Measurements from ENCODE around the gene CD99.
"Not testable (repeated sequence)": the region's sequence is repeated elsewhere in the genome, so short reads cannot be mapped to it uniquely, and the experiment has no call there.

CD99 gene

DNA sequence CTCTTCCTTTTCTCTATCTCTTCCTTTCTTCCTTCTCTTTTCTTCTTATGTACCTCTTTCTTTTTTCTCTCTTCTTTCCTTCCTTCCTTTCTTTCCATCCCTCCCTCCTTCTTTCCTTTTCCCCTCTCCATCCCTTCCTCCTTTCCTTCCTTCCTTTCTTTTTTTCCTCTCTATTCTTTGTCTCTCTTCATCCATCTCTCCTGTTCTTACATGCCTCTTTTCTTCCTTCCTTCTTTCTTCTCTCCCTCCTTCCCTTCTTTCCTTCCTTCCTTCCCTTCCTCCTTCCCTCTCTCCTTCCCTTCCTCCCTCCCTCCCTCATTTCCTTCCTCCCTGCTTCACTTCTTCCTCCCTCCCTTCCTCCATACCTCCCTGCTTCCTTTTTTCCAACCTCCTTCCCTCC is 41.6 kb downstream of the CD99 start:
- DNase-seq, result no peak

DNA sequence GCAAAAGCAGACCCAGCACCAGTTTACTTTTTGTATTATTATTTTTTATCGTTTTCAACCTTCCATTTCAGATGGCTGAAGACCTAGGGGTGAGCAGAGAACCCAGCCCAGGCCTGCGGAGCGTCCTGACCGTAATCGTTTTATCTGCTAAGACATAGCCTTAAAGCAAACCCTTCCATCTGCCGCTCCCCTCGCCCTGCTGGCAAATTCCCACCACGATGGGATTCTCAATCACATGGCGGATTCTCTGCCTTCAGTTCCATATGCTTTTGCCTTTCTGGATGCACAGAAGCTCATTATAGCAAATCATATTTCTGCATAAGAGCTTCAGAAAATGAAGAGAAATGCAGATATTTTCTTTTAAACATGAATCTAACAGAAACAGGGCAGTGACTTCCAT is 42.2 kb downstream of the CD99 start:
- no peak for DNase-seq

DNA sequence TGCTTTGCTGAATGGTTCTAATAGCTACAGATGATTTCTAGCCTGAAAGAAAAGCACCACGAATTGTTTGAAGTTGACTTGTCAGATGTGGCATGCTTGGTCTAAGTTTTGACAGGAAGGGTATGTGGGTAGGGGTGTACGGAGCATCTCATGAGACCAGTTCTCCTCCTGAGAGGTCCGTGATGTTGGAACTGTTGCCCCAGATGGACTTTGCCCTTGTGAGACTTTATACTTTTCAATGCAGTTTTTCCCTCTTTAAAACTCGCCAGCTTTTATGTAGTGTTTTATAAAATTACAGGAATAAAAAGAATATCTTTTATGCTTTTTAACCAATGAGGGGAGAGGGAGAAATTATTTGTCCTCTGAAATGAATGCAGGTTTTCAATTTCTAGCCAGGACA is 44.2 kb downstream of the CD99 start:
- DNase-seq, result no peak

DNA sequence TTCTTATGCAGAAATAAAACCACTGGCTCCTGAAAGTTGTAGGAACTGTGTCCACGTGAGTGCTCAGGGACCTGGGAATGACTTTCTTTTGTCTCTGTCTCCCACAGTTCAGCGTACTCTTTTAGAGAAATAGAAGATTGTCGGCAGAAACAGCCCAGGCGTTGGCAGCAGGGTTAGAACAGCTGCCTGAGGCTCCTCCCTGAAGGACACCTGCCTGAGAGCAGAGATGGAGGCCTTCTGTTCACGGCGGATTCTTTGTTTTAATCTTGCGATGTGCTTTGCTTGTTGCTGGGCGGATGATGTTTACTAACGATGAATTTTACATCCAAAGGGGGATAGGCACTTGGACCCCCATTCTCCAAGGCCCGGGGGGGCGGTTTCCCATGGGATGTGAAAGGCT is 49.6 kb downstream of the CD99 start:
- no peak for DNase-seq

DNA sequence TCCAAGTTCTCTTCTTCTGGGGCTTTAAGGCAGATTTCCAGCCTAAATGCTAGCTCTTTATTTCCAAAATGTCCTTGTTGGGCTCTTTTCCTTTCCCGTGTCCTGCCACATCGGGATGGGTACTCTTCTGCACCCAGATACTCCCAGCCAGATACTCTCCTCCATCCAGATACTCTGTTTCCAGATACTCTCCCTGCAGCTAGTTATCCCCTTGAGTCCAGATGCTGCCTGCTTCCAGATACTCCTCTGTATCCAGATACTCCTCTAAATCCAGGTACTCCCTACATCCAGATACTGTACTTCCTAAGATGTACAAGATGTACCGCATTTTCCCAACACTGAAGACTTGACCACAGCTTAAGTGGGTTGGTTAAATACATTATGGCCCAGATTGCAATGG is 50.3 kb downstream of the CD99 start:
- no peak for DNase-seq

DNA sequence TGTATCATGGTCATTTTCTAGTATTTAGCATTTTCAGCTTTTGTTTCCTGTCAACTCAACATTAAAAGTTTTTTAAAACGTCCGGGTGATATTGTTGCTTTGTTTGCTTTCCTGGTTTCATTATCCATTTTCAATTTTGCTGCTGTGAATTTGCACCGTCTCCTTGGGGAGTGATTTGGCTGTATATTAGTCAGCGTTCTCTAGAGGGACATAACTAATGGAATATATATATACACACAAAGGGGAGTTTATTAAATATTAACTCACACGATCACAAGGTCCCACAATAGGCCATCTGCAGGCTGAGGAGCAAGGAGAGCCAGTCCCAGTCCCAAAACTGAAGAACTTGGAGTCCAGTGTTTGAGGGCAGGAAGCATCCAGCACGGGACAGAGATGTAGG is 55.2 kb downstream of the CD99 start:
- DNase-seq, result not testable (repeated sequence)

DNA sequence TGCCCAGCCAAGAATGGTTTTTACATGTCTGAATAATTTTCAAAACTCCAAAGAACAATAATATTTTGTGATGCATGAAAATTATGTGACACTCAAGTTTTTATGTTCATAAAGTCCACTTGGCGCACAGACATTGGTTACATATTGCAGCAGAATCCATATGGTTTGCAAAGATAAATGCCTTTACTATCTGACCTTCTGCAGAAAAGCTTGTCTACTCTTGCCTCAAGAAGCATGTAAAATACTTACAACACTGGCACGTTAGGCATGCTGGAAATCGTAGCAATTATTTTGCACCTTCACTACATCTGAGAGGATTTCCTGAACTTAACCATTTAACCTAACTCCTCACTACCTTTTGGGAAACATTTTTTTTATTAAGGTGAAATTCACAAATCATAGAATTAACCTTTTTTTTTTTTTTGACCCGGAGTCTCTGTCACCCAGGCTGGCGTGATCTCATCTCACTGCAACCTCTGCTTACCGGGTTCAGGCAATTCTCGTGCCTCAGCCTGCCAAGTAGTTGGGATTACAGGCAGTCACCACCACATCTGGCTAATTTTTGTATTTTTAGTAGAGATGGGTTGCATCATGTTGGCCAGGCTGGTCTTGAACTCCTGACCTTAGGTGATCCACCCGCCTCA is 57.2 kb downstream of the CD99 start:
- DNase-seq, result no peak

DNA sequence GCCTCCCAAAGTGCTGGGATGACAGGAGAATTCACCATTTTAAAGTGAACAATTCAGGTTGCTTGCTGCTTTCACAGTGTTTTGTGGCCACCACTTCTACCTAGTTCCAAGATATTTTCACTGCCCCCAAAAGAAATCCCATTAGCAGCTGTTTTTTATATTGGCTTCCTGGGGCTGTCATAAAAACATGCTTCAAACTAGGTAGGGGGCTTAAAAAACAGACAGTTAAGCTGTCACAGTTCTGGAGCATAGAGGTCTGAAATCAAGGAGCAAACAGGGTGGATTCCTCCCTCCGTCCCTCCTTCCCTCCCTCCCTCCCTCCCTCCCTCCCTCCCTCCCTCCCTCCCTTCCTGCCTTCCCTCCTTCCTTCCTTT is 57.7 kb downstream of the CD99 start:
- no peak for DNase-seq

DNA sequence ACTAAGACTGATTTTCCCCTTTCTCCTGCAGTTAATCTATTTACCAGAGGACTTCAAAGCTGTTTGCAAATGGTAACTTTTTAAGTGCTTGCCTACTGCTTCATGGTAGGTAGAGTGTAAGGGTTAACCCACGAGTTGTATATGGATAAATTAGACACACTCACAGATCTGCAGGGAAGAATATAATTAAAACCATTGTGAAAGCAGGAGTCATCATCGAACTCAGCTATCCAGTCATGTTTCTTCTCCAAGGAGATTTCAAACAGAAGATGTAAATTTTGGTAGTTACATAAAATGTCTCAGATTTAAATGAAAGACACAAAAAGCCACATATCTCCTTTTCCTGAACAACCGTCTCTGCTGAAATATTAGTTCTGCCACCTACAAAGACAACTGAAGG is 60.2 kb downstream of the CD99 start:
- DNase-seq, result no peak

DNA sequence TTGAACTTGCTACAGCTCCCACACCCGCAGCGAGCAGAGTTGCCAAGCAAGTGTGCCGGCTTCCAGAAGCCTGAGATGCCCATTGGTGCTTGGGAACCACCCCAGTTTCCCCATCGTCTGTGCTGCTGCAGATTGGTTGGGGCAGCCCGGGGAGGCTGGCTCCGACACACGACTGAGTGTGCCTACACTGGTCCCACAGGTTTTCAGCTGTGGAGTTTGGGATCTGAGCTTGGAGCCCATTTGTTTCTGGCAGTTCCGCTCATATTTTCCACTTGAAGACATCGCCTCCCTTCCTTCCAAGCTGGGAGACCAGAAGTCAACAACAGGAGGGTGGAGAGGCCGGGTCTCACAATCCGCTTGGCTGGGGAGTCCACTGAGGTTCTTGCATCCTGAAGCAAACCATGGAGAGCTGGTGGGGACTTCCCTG is 60.8 kb downstream of the CD99 start, which contains the start of gene XG:
Gene XG (plus strand): TSS at position 167 of the 427 bp plus-strand sequence. CDS start 235 bp downstream, at position 402.
- DNase-seq, result not testable (repeated sequence)

DNA sequence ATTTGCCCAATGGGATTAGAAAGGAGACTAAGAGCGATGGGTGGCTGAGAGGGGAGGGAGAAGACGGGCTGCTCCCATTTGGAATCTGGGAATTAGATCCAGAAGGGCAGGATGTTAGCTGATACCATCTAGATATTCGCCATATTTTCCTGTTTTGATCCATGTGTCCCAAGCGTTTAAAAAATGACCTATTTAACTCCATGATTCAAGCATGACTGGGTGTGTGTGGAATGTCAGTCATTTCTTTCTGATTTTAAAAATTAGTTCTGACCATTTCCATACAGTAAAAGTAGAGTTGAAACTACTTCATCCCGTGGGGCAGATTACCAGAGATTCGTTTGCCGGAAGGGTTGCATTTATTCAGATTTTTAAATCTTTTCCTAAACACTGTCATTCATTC is 61.3 kb downstream of the CD99 start:
- DNase-seq, result not testable (repeated sequence)

DNA sequence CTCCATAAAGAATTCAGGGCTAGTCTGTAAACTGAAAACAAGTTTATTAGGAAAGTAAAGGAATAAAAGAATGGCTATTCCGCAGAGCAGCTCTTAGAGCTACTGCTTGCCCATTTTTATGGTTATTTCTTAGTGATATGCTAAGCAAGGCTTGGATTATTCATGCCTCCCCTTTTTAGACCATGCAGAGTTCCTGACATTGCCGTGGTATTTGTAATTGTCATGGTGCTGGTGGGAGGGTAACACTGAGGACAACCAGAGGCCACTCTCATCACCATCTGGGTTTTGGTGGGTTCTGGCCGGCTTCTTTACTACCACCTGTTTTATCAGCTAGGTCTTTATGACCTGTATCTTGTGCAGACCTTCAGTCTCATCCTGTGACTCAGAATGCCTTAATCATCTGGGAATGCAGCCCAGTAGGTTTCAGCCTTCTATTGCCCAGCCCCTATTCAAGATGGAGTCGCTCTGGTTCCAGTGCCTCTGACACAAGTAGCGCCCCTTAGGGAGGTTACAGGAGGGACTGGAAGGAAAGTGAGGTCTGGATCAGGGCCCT is 64.1 kb downstream of the CD99 start:
- DNase-seq, result not testable (repeated sequence)

DNA sequence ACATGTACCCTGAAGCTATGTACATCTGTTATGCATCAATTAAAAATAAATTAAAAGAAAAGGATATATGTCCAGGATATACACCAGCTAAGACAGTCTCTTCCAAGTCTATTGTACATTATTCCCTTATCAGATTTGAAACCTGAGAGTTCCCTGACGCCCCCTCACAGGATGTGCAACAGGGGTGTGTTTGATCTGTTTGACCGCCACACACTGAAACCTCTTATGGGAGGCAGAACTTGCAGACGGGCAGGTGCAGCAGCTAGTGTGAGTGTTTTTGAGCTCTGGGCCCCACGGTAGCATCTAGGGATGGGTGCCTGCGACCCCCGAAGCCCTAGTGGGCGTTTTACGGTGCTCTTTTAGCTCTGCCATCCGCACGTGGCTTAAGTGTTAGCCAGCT is 65.5 kb downstream of the CD99 start:
- no peak for DNase-seq

DNA sequence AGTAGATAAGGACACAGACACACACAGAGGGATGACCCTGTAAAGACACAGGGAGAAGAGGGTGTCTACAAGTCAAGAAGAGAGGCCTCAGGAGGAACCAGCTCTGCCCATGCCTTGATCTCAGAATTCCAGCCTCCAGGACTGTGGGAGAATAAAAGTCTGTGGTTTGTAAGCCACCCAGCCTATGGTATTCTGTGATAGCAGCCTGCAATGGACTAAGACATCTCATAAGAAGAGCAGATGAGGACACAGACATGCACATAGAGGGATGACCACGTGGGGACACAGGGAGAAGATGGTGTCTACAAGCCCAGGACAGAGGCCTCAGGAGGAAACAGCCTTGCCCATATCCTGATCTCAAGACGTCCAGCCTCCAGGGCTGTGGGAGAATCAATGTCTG is 70.2 kb downstream of the CD99 start:
- DNase-seq, result no peak

DNA sequence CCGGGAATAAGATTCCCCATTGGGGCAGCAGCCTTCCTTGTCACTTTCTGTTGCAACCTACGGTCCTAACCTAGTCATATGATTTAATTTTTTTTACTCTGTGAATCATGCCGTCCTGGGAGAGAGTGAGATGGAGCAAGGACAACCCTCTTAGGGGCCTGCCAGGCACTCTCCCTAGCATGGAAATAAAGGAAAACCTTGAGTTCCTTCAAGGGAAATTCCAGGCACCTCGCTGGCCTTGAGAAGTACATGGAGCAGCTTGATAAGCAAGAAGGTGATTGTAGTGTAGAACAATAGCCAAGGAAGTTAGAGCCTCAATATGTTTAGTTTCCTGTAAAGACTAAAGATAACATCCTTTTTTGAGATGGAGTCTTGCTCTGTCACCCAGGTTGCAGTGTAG is 71.6 kb downstream of the CD99 start:
- DNase-seq, result not testable (repeated sequence)

DNA sequence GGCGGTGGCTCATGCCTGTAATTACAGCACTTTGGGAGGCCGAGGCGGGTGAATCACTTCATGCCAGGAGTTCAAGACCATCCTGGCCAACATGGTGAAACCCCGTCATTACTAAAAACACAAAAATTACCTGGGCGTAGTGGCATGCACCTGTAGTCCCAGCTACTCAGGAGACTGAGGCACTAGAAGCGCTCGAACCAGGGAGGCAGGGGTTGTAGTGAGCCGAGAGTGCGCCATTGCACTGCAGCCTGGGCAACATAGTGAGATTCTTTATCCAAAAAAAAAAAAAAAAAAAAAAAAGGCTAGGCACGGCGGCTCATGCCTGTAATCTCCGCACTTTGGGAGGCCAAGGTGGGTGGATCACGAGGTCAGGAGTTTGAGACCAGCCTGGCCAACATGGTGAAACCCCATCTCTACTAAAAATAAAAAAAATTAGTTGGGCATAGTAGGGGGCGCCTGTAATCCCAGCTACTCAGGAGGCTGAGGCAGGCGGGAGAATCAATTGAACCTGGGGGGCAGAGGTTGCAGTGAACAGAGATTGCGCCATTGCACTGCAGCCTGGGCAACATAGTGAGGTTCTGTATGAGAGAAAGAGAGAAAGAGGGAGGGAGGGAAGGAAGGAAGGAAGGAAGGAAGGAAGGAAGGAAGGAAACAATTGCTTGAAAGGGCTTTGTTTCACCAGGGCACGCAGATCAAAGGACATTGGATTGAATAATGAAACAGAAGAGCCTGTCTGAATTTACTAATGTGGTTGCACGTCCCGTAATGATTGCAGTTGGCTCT is 73.9 kb downstream of the CD99 start:
- DNase-seq, result not testable (repeated sequence)

DNA sequence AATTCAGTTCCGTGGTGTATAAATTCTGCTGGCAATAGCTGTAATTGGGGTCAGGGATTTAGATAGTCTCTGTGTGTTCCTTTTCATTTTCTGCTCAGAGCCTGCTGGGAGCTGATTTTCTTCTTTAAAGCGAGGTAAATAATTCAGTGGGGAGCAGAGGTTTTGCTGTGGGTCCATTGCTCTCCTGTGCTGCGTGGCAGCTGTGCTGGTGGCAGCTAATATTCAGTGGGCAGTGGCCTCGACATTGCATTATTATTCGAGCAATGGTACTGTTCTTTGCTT is 74.4 kb downstream of the CD99 start:
- DNase-seq, result no peak

DNA sequence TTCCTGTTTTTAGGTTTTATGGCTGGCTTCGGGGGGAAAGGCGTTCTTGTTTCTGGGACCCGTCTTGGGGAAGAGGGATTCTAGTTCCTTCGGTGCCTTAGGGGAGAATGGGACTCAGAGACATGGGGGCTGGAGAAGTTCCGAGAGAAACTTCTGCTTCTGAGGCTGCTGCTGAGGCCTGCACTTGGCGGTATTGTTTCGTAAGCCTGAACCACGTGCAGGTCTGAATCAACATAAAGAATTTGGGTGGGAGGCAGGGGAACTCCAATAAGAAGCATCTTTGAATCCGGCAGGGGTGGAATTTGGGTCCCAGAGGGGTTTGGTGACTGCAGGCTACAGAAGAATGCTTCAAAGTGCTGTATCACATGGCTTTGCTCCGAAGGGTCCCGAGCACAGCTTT is 75.8 kb downstream of the CD99 start:
- DNase-seq, result no peak

DNA sequence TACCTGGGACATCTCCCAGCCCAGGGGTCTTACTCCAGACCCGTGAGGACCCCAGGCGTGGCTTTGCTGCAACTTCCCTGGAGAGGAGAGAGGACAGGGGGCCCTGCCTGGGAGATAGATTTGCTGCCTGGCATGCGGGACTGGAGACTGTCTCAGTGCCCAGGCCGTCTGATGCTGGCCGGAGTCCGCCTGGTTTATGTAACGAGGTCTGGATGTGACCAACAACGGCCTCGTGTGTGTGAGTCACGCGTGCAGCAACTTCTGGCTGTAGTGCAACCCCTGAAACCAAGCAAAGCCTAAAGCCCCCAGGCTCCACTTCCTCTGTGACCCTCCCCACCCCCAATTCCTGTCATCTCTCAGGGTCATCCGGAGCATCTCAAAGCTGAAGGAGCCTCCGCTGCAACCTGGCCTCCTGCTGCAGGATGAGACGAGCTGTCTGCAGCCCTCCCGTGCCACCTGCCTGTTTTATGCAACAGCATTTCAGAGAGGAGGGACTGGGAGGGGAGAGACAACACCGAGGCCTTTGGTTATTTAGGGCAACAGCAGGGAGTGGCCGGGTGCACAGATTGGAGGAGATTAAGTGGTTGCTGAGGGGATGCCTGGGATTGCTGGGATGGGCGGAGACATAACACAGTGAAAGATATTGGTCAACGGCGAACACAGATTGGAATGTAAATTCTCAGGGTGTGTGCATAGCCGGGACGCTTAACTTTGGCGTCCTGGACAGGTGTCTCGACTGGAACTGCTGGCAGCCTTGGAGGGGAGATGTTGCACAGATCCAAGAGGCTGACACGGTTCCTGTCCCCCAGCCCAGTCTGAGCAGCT is 76.7 kb downstream of the CD99 start:
- DNase-seq, result no peak

DNA sequence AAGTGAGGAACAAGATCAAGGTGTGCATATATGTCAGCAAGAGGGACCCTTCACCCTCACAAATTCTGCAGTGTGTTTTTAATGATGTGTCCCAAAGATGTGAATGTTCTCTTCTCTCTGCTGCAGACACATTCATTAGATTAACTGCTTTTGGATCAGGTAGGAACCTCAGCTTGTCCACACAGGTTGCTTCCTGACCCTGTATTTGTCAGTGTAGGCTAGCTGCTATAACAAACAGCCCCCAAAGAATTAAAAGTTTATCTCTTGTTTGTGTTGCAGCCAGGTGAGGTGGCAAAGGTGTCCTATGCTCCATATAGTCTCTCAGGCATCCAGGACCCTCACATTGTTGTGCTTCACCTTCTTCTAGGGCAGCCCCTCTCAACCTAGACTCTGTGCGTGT is 78.5 kb downstream of the CD99 start:
- no peak for DNase-seq

DNA sequence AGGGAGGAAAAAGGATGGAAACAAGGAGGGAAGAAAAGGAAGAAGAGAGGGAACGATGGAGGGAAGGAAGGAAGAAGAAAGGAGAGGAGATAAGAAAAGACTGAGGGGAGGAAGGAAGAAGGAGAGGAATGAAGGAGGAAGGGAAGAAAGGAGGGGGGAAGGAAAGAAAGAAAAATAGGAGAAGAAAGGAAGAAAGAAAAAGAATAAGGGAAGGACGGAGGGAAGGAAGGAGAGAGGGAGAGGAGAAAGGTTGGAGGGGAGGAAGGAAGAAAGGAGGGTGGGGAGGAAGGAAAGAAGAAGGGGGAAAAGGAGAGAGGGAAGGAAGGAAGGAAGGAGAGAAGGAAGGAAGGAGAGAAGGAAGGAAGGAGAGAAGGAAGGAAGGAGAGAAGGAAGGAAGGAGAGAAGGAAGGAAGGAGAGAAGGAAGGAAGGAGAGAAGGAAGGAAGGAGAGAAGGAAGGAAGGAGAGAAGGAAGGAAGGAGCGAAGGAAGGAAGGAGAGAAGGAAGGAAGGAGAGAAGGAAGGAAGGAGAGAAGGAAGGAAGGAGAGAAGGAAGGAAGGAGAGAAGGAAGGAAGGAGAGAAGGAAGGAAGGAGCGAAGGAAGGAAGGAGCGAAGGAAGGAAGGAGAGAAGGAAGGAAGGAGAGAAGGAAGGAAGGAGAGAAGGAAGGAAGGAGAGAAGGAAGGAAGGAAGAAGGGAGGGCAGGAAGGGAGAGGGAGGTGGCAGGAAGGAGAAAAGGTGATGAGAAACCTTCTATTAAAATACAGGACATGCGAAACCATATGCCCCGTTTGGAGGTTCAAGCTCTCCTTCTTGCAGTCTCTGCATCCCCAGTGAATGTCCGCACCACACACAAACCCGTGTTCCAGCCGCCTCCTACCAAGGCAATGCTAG is 82.3 kb downstream of the CD99 start:
- DNase-seq, result not testable (repeated sequence)

DNA sequence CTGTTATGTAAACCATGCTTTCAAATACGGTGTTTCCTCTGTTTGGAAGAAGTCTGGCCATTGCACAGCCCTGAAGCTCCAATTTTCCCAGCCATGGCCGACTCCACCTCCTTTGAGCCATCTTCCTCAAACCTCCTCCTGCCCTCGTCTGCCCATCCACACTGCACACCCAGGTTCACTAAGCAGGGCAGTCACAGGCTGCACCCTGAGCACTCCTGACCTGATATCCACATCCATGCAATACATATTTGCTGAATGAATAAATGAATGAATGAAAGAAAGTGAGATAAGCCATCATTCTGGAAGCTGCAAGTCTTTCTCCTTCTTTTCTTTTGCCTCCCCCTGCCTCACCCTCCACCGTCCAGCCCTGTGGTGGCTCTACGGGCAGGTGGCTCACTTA is 83.0 kb downstream of the CD99 start:
- DNase-seq, result no peak

DNA sequence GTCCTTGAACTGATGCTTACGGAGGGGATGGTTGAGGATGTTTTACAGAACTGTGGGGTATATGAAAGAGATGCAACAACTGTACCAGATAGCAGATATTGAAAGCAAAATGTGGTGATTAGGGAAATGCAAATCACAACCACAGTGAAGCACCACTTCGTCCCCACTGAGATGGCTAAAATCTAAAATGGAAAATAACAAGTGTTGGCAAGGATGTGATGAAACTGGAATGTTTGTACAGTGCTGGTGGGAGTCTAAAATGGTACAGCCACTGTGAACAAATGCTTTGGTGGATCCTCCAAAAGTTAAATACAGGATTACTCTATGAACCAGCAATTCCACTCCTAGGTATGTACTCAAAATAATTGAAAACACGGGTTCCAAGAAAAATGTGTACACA is 83.7 kb downstream of the CD99 start:
- DNase-seq, result no peak

All from right forelimb (tissue), 1 donor.